NB4 (cell line): ENCODE measurements around the gene ZMYND12.

Source experiments
- CTCF ChIP-seq: IDR thresholded peaks from one replicate; pipeline ENCODE4 v1.5.1; 2012; ENCODE audit warnings: low read depth, low read length
- POLR2A ChIP-seq: IDR thresholded peaks from 2 replicates; pipeline ENCODE4 v1.6.1; 2011; ENCODE audit warnings: mild to moderate bottlenecking; ENCODE audit not compliant: insufficient read length; ENCODE audit errors: extremely low read depth

DNA sequence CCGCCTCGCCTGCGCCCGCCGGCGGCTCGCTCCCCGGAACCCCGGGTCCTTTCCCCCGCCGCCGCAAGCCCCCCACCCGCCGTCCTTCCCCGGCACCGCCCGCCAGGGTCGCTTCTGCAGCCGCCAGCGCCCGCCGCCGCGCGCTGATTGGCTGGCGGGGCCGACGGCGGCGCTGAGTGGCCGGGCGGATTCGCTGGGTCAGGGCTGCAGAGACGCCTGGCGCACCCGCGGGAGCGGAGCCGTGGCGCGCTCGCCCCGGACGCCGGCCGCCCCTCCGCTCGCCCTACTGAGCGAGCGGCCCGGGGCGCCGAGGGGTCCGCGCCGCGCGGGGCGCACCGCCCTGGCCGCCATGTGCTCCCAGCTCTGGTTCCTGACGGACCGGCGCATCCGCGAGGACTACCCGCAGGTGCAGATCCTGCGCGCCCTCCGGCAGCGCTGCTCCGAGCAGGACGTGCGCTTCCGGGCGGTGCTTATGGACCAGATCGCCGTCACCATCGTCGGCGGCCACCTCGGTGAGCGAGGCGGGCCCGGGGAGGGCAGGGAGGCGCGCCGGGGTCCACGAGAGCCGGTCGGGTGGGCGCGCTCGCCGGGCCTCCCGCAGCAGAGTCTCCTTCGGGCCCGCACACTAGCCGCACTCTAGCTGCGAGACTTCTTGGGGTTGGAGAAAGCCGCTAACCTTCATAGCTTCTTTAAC lies 75.1 kb downstream of the ZMYND12 start, which contains the start of gene RIMKLA:
- TF ChIP-seq CTCF: no peak
- no peak for TF ChIP-seq POLR2A
